Testis (tissue), 3 donors: ENCODE data around the gene TBX2. TPM values are rescaled to one million over a fixed set of nuclear protein-coding genes. Genes with fewer than 3 reads are reported as not detected.
A peak's percentile ranks its signal among the peaks of the same experiment; 100 is the strongest.

Source experiments
- DNase-seq: peaks from one replicate; pipeline ENCODE4 v3.0.0-alpha.2; 2019
- H3K27ac ChIP-seq, 2 donors: fragments of 200-600 bp; sonication (generic); one replicate each; pipeline ENCODE4 v1.5.1; 2019
- H3K27me3 ChIP-seq: fragments of 200-600 bp; sonication (generic); one replicate; pipeline ENCODE4 v1.5.1; 2019
- H3K36me3 ChIP-seq: fragments of 200-600 bp; sonication (generic); one replicate; pipeline ENCODE4 v1.5.1; 2017; ENCODE audit warnings: low read depth; ENCODE audit errors: missing control alignments
- H3K4me1 ChIP-seq: fragments of 200-600 bp; sonication (generic); one replicate; pipeline ENCODE4 v1.5.1; 2019
- H3K4me3 ChIP-seq, 2 donors: fragments of 200-600 bp; sonication (generic); one replicate each; pipeline ENCODE4 v1.5.1; 2017 to 2019
- H3K9me3 ChIP-seq: fragments of 200-600 bp; sonication (generic); one replicate; pipeline ENCODE4 v1.5.1; 2017
- CTCF ChIP-seq, 3 experiments: fragments of 450-650 bp in 2 of 3; fragments of 200-600 bp in 1 of 3; sonication (generic) in 1 of 3; IDR thresholded peaks; one replicate each; pipeline ENCODE4 v1.5.1; 2016 to 2019; ENCODE audit warnings: antibody characterized with exemption in 3 of 3, mild to moderate bottlenecking in 2 of 3, moderate library complexity in 1 of 3
- POLR2A ChIP-seq: fragments of 450-650 bp; IDR thresholded peaks from one replicate; pipeline ENCODE4 v1.6.1; 2017; ENCODE audit warnings: antibody characterized with exemption, mild to moderate bottlenecking, moderate library complexity
- WGBS, 2 donors: methylation state at CpG; one replicate each; pipeline ENCODE4 v1.1.5; 2018; 5-methylcytosine and 5-hydroxymethylcytosine counted together
- intact Hi-C: fragments of 100-400 bp; cut with DNase I; formaldehyde crosslinking; loops from one replicate; pipeline ENCODE4 v1.15.1; 2023; ENCODE audit warnings: low total_unique reads
- polyA plus RNA-seq: library from polyadenylated mRNA; stranded (reverse); fragments of 350-450 nt; fragmentation: Illumina TruSeq; extraction: RNeasy Lipid Tissue Mini Kit (QIAGEN cat#74804); gene quantifications from one replicate; pipeline ENCODE4 v1.2.3, GENCODE V29; 2014; ENCODE audit warnings: low read depth, low replicate concordance; ENCODE audit not compliant: insufficient read depth
- total RNA-seq, 2 donors: library from RNA; depleted of rRNA; stranded (reverse); fragments of >200 nt; gene quantifications; one replicate each; pipeline ENCODE4 v1.2.3, GENCODE V29; 2016

Gene TBX2
- total and polyA plus RNA-seq, 3 donors from 2014 or later: 14.8 to 29.6 (median 20.1) TPM

- Histone ChIP-seq H3K4me1 (peaks cover 10% of the 10 kb centered on the region), H3K36me3 (no peaks in the 10 kb centered on the region), H3K4me3 (no peak overlapping the region), H3K27ac (peak overlapping the region in 1 of 2 donors; percentile 95), H3K27me3 (no peaks in the 10 kb centered on the region), H3K9me3 (no peaks in the 10 kb centered on the region)
- TF ChIP-seq CTCF (IDR thresholded peaks at IDR 0.05) (no peak), POLR2A (no peak)
- no peak for DNase-seq
- intact Hi-C loops: no loop called here
- 79 to 81% methylated on average over 8 of the region's 8 CpGs for WGBS, 2 donors
Measured at GRCh38 chr17:61413661-61414126, 14.1 kb downstream of the TBX2 start.

- peaks cover 10% of the 10 kb centered on the region for H3K4me1 ChIP-seq
- 61 to 63% methylated on average over 14 to 16 of the region's 16 CpGs for WGBS, 2 donors
- H3K36me3 ChIP-seq: no peaks in the 10 kb centered on the region
- TF ChIP-seq CTCF (IDR thresholded peaks at IDR 0.05) (no peak), POLR2A (no peak)
- H3K4me3 ChIP-seq: no peak overlapping the region
- no peaks in the 10 kb centered on the region for H3K9me3 ChIP-seq
- no peaks in the 10 kb centered on the region for H3K27me3 ChIP-seq
- no peak overlapping the region for H3K27ac ChIP-seq
- intact Hi-C loops: no loop called here
- peak; percentile 31 for DNase-seq
Measured at GRCh38 chr17:61414141-61414935, 14.7 kb downstream of the TBX2 start.

- peaks cover 10% of the 10 kb centered on the region for H3K4me1 ChIP-seq
- intact Hi-C loops: no loop called here
Measured at GRCh38 chr17:61414936-61415251, 15.3 kb downstream of the TBX2 start.

GRCh38 chr17:61415374-61416210 is 15.9 kb downstream of the TBX2 start:
- no peaks in the 10 kb centered on the region for H3K9me3 ChIP-seq
- WGBS, 2 donors: 95 to 97% methylated on average over 5 to 6 of the region's 6 CpGs
- H3K27me3 ChIP-seq: no peaks in the 10 kb centered on the region
- no peak overlapping the region for H3K4me3 ChIP-seq
- DNase-seq: no peak
- intact Hi-C loops: no loop called here
- H3K27ac ChIP-seq: no peak overlapping the region
- H3K36me3 ChIP-seq: no peaks in the 10 kb centered on the region
- peaks cover 10% of the 10 kb centered on the region for H3K4me1 ChIP-seq
- TF ChIP-seq CTCF (IDR thresholded peaks at IDR 0.05): no peak

More at GRCh38 chr17:61414936-61415251, 15.3 kb downstream of the TBX2 start:
- H3K4me3 ChIP-seq: no peak overlapping the region
- 50 to 65% methylated on average over 1 to 5 of the region's 5 CpGs for WGBS, 2 donors
- H3K36me3 ChIP-seq: no peaks in the 10 kb centered on the region
- TF ChIP-seq CTCF (IDR thresholded peaks at IDR 0.05): no peak
- H3K27ac ChIP-seq: no peak overlapping the region
- no peaks in the 10 kb centered on the region for H3K9me3 ChIP-seq
- H3K27me3 ChIP-seq: no peaks in the 10 kb centered on the region
- DNase-seq: no peak
